Transverse colon (tissue), 4 donors: ENCODE results near the gene IFITM5. TPM values are rescaled to one million over a fixed set of nuclear protein-coding genes. Genes with fewer than 3 reads are reported as not detected.

Source experiments
- DNase-seq: peaks from one replicate; pipeline ENCODE4 v3.0.0-alpha.2; 2019
- H3K27ac ChIP-seq, 4 donors: fragments of 200-600 bp; sonication (generic); 2 replicates each; pipeline ENCODE4 v1.5.1; 2016 to 2018; ENCODE audit warnings: inconsistent platforms in 4 of 4
- H3K27me3 ChIP-seq: fragments of 200-600 bp; sonication (generic); 2 replicates; pipeline ENCODE4 v1.5.1; 2017; ENCODE audit warnings: inconsistent platforms
- H3K36me3 ChIP-seq, 4 donors: fragments of 200-600 bp; sonication (generic); 2 replicates each; pipeline ENCODE4 v1.5.1; 2017 to 2019; ENCODE audit warnings: inconsistent platforms in 4 of 4
- H3K4me1 ChIP-seq, 4 donors: fragments of 200-600 bp; sonication (generic); 2 replicates each; pipeline ENCODE4 v1.5.1; 2017 to 2020; ENCODE audit warnings: inconsistent platforms in 4 of 4
- H3K4me3 ChIP-seq, 4 donors: fragments of 200-600 bp; sonication (generic); 1 replicate in 1 of 4; 2 replicates in 3 of 4; pipeline versions ENCODE4 v1.5.1 to v1.6.1; 2017 to 2019; ENCODE audit warnings: inconsistent platforms in 4 of 4
- H3K9me3 ChIP-seq, 2 donors: fragments of 200-600 bp; sonication (generic); 2 replicates each; pipeline ENCODE4 v1.5.1; 2017 to 2019; ENCODE audit warnings: inconsistent platforms in 2 of 2
- EP300 ChIP-seq: sonication (generic); formaldehyde crosslinking; IDR thresholded peaks from one replicate; pipeline ENCODE4 v1.6.1; 2017; ENCODE audit warnings: antibody characterized with exemption, low read depth
- POLR2A ChIP-seq: fragments of 450-650 bp; IDR thresholded peaks from one replicate; pipeline ENCODE4 v1.6.1; 2016; ENCODE audit warnings: antibody characterized with exemption, mild to moderate bottlenecking, moderate library complexity
- POLR2AphosphoS5 ChIP-seq, 3 donors: sonication (generic); formaldehyde crosslinking; IDR thresholded peaks; one replicate each; pipeline ENCODE4 v1.6.1; 2016; ENCODE audit warnings: antibody characterized with exemption in 3 of 3
- WGBS, 2 donors: methylation state at CpG; one replicate each; pipeline ENCODE4 v1.1.5; 2018; ENCODE audit warnings: low coverage in 1 of 2; 5-methylcytosine and 5-hydroxymethylcytosine counted together
- in situ Hi-C, 4 donors: fragments of 200-750 bp; cut with MboI; loops; one replicate each; pipeline versions ENCODE4 v1.15.0 to v1.15.1; 2017; ENCODE audit warnings: low sequenced_read_pairs in 3 of 4, low pct_ligation_motif_present in 1 of 4, low pct_unique_long_range_greater_than_20kb in 1 of 4
- intact Hi-C: fragments of 100-400 bp; cut with DNase I; formaldehyde crosslinking; loops from one replicate; pipeline ENCODE4 v1.15.1; 2023; ENCODE audit warnings: low total_unique reads
- total RNA-seq, 4 donors: library from RNA; depleted of rRNA; stranded (reverse); fragments of >200 nt; gene quantifications; one replicate each; pipeline ENCODE4 v1.1.0, GENCODE V29; 2016
- TF ChIP-seq, protein P1 (sequence below), 5 experiments: fragments of 200-600 bp in 3 of 5; fragments of 450-650 bp in 2 of 5; sonication (generic) in 3 of 5; IDR thresholded peaks; 1 replicate in 2 of 5; 2 replicates in 3 of 5; pipeline ENCODE4 v1.5.1; 2016 to 2017; ENCODE audit warnings: antibody characterized with exemption in 5 of 5, inconsistent platforms in 3 of 5, mild to moderate bottlenecking in 2 of 5, moderate library complexity in 1 of 5

The IFITM5 gene
- total RNA-seq, 4 donors from 2014 or later = not detected

DNA sequence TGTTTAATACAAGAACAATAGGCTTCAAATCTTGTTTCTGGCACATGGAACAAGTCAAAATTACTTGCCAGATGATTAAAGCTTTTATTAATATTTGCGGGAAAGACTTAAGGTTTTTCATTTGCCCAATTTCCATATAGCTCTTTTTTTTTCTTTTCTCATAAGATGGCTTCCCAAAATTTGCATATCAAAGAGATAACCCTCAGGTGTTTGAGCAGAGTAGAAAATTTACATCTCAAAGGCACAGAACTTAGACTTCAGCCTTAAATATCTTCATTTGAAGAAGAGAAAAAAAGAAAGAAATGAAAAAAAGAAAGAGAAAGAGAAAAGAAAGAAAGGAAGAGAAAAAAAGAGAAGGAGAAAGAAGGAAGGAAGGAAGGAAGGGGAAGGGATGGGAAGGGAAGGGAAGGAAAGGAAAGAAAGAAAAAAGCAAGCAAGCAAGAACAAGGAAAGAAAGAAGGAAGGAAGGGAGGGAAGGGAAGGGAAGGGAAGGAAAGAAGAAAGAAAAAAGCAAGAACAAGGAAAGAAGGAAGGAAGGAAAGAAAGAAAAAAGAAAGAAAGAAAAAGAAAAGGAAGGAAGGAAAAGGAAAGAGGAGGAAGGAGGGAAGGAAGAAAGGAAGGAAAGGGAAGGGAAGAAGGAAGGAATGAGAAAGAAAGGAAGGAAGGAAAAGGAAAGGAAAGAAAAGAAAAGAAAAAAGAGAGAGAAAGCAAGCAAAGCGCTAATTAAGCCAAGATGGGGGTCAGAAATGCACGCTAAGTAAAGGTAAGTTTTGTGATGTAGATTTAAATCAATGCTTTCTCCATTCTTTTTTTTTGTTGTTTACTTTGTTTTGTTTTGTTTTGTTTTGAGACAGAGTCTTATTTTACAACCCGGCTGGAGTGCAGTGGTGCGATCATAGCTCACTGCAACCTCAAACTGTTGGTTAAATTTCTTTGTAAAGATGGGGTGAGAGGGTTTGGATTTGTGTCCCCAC is 41.5 kb upstream of the IFITM5 start:
- intact Hi-C loops (no loop called here), in situ Hi-C loops (no loop called here)
- DNase-seq = no peak
- no peaks in the 10 kb centered on the region for H3K36me3 ChIP-seq
- no peak overlapping the region for H3K27ac ChIP-seq
- no peaks in the 10 kb centered on the region for H3K27me3 ChIP-seq
- H3K4me3 ChIP-seq = no peak overlapping the region
- WGBS, 2 donors = 59 to 78% methylated on average over 5 of the region's 5 CpGs
- no peaks in the 10 kb centered on the region for H3K9me3 ChIP-seq
- TF ChIP-seq POLR2A = no peak
- no peak for TF ChIP-seq EP300
- TF ChIP-seq POLR2AphosphoS5 (IDR thresholded peaks at IDR 0.05) = no peak
- peaks cover under 1 to 13% (median 12%) of the 10 kb centered on the region in 4 donors for H3K4me1 ChIP-seq

DNA sequence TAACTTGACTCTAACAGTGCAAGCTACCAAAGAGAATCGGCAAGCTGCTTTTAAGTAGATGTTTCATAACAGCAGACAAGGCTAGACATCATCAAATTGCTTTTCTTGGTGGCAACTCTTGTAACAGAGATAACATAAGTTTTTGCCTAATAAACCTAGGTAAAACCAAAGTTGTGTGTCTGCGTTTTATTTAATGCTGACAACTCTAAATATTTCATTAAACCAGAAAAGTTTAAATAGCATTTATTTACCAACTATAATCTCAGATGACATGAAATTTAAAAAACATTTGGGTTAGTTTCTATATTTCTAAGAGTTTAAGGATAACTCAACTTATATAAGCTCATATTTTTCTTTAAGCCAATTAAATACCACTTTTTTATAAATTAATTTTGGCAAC is 40.6 kb upstream of the IFITM5 start:
- 84 to 96% methylated on average over 2 of the region's 2 CpGs for WGBS, 2 donors
- in situ Hi-C loops = no loop called here
- no peak overlapping the region for H3K4me3 ChIP-seq
- DNase-seq = no peak
- TF ChIP-seq EP300 (no peak), POLR2A (no peak), POLR2AphosphoS5 (IDR thresholded peaks at IDR 0.05) (no peak)
- TF ChIP-seq, protein P1, sequence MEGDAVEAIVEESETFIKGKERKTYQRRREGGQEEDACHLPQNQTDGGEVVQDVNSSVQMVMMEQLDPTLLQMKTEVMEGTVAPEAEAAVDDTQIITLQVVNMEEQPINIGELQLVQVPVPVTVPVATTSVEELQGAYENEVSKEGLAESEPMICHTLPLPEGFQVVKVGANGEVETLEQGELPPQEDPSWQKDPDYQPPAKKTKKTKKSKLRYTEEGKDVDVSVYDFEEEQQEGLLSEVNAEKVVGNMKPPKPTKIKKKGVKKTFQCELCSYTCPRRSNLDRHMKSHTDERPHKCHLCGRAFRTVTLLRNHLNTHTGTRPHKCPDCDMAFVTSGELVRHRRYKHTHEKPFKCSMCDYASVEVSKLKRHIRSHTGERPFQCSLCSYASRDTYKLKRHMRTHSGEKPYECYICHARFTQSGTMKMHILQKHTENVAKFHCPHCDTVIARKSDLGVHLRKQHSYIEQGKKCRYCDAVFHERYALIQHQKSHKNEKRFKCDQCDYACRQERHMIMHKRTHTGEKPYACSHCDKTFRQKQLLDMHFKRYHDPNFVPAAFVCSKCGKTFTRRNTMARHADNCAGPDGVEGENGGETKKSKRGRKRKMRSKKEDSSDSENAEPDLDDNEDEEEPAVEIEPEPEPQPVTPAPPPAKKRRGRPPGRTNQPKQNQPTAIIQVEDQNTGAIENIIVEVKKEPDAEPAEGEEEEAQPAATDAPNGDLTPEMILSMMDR (IDR thresholded peaks at IDR 0.05) = no peak
- H3K9me3 ChIP-seq = no peaks in the 10 kb centered on the region
- H3K27ac ChIP-seq = no peak overlapping the region
- no peaks in the 10 kb centered on the region for H3K27me3 ChIP-seq
- intact Hi-C loops = no loop called here
- peaks cover 4 to 21% (median 12%) of the 10 kb centered on the region in 4 donors for H3K4me1 ChIP-seq
- H3K36me3 ChIP-seq = no peaks in the 10 kb centered on the region

DNA sequence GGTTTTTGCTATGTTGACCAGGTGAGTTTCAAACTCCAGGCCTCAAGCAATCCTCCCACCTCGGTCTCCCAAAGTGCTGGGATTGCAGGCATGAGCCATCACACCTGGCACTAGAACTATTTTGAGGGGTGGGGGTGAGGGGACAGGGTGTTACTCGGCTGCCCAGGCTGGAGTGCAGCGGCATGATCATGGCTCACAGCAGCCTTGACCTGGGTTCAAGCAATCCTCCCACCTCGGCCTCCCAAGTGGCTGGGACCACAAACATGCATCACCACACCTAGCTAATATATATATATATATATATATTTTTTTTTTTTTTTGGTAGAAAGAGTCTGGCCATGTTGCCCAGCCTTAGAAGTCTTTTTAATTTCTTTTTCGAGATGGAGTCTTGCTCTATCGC is 38.4 kb upstream of the IFITM5 start:
- intact Hi-C loops = no loop called here
- in situ Hi-C loops = no loop called here
- Histone ChIP-seq H3K27ac (no peak overlapping the region), H3K9me3 (no peaks in the 10 kb centered on the region), H3K4me1 (peaks cover 4 to 28% (median 12%) of the 10 kb centered on the region in 4 donors), H3K27me3 (no peaks in the 10 kb centered on the region), H3K36me3 (no peaks in the 10 kb centered on the region), H3K4me3 (no peak overlapping the region)
- WGBS, 2 donors = 91 to 93% methylated on average over 2 to 6 of the region's 6 CpGs
- no peak for TF ChIP-seq POLR2A
- TF ChIP-seq POLR2AphosphoS5 (IDR thresholded peaks at IDR 0.05) = no peak
- TF ChIP-seq, protein P1 (IDR thresholded peaks at IDR 0.05) = no peak
- no peak for TF ChIP-seq EP300
- no peak for DNase-seq

DNA sequence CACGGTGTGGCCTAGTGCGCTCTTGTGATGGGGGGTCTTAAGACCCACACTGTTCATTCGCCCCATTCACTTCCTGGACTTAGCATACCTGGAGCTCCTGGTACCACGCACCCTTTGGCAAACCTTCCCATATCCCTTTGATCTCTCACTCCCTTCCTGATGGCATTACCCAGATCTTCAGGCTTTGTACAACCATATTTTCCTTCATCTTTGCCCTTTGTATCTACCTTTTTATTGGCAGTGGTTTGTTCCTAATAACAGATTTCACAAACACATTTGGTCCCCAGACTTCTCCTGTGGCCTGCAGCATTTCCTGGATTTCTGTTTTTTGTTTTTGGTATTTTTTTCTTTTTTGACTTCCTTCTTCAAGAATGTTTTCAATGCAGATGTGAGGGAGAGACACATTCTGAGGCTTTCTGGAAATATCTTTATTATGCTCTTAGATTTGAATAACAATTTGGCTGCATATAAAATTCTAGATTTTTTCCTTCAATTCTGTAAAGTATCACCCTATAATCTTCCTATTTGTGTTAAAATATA is 37.4 kb upstream of the IFITM5 start:
- peaks cover 4 to 28% (median 12%) of the 10 kb centered on the region in 4 donors for H3K4me1 ChIP-seq
- no peak overlapping the region for H3K4me3 ChIP-seq
- no peaks in the 10 kb centered on the region for H3K36me3 ChIP-seq
- no peak for DNase-seq
- TF ChIP-seq, protein P1 (IDR thresholded peaks at IDR 0.05) = no peak
- TF ChIP-seq EP300 (no peak), POLR2A (no peak)
- no peaks in the 10 kb centered on the region for H3K9me3 ChIP-seq
- in situ Hi-C loops (no loop called here), intact Hi-C loops (no loop called here)
- H3K27me3 ChIP-seq = no peaks in the 10 kb centered on the region
- 50 to 57% methylated on average over 4 of the region's 4 CpGs for WGBS, 2 donors
- H3K27ac ChIP-seq = peak overlapping the region; percentile 57 to 67 (median 62)
